Stimulated activated CD4-positive, alpha-beta T cell treated with anti-CD3 and anti-CD28 coated beads, Interleukin-2, amount 100 ng/mL, for 48 hours (primary cell): ENCODE measurements around the gene CORIN.

ENCODE experiments used
- DNase-seq, 2 donors: peaks; one replicate each; pipeline ENCODE4 v3.0.0-alpha.2; 2020

CORIN gene, protein sequence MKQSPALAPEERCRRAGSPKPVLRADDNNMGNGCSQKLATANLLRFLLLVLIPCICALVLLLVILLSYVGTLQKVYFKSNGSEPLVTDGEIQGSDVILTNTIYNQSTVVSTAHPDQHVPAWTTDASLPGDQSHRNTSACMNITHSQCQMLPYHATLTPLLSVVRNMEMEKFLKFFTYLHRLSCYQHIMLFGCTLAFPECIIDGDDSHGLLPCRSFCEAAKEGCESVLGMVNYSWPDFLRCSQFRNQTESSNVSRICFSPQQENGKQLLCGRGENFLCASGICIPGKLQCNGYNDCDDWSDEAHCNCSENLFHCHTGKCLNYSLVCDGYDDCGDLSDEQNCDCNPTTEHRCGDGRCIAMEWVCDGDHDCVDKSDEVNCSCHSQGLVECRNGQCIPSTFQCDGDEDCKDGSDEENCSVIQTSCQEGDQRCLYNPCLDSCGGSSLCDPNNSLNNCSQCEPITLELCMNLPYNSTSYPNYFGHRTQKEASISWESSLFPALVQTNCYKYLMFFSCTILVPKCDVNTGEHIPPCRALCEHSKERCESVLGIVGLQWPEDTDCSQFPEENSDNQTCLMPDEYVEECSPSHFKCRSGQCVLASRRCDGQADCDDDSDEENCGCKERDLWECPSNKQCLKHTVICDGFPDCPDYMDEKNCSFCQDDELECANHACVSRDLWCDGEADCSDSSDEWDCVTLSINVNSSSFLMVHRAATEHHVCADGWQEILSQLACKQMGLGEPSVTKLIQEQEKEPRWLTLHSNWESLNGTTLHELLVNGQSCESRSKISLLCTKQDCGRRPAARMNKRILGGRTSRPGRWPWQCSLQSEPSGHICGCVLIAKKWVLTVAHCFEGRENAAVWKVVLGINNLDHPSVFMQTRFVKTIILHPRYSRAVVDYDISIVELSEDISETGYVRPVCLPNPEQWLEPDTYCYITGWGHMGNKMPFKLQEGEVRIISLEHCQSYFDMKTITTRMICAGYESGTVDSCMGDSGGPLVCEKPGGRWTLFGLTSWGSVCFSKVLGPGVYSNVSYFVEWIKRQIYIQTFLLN

DNA sequence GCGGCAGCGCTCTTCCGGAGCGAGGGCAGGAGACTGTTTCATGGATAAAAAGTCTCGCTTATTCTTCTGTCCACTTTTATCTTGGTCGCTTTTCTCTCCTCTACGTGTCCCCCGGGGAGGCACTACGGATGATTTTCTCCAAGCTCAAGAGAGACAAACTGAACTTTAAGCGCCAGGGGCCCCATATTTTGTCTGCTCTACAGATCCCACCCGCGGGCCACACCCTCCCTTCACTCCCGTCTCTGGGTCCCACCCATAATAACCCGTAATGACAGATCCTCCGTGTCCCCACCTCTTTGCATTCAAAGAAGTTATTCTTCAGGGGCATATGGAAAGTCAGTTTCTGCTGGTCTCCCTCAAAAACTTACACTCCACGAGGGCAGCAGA lies at the start of gene CORIN:
CORIN (minus strand) TSS at position 160 of the 387 bp plus-strand sequence; CDS start at position 42, 118 bp downstream.
- no peak for DNase-seq

- DNase-seq = no peak
Measured at GRCh38 chr4:47882228-47882627, 44.4 kb upstream of the CORIN start.

DNA sequence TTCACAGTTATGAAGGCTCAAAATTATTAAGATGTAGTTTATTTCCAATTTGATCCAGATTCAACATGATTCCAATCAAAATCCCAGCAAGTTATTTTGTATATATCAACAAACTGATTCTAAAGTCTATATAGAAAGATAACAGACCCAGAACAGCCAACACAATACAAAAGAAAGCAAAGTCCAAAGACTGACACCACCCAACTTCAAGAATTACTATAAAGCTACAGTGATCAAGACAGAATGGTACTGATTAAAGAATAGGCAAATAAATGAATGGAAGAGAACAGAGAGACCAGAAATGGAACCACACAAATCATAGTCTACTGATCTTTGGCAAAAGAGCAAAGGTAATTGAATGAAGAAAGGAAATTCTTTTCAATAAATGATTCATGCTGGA lies 41.6 kb upstream of the CORIN start:
- no peak for DNase-seq

GRCh38 chr4:47876784-47877546 lies 39.1 kb upstream of the CORIN start:
- no peak for DNase-seq

DNA sequence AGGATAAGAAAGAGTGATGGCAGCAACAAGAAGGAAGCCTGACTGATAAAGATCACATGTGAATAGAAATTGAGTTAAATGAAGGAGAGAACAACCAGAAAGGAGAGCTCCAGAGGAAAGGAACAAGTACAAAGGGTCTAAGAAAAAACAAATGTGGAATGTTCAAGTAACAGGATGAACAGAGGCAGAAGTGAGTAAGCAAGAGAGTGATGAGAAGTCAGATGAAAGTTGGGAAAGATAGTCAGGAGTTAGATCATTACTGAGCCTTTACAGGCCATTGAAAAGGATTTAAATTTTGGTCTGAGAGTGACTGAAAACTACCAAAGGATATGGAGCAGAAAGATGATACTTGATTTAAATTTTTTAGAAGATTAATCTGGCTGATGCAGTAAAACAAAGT lies 38.4 kb upstream of the CORIN start:
- no peak for DNase-seq

DNA sequence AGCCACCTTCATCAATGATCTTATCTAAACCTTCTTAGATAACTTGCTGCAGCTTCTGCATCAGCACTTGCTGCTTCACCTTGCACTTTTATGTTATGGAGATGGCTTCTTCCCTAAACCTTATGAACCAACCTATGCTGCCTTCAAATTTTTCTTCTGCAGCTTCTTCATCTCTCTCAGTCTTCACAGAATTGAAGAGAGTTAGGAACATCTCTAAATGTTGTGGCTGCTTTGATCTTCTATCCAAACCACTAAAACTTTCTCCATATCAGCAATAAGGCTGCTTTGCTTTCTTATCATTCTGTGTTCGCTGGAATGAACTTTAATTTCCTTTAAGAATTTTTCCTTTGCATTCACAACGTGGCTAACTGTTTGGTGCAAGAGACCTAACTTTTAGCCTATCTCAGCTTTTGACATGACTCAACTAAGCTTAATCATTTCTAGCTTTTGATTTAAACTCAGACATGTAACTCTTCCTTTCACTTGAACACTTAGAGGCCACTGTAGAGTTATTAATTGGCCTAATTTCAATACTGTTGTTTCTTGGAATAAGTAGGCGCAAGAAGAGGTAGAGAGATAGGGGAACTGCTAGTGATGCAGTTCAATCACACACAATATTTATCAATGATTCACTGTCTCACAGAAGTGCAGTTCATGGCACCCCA lies 36.1 kb upstream of the CORIN start:
- no peak for DNase-seq

- DNase-seq = no peak
Measured at GRCh38 chr4:47863486-47863885, 25.6 kb upstream of the CORIN start.

DNA sequence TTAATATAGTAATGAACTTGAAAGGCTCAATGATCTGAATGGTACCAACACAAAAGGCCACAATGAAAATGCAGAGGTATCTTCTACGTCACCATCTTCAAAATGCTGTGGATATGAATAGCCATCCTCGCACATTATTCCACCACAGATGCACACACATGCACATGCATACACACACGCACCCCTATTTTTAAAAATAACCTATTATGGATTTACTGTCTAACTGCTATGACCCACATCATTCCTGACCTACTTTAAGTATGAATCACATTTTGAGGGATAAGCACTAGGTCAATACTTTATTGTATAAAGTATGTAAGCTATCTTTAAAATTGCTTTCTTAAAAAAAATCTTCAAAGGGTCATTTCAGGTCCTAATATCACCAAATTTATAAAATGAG lies 24.4 kb upstream of the CORIN start:
- no peak for DNase-seq

GRCh38 chr4:47860305-47860704 lies 22.4 kb upstream of the CORIN start:
- no peak for DNase-seq

DNA sequence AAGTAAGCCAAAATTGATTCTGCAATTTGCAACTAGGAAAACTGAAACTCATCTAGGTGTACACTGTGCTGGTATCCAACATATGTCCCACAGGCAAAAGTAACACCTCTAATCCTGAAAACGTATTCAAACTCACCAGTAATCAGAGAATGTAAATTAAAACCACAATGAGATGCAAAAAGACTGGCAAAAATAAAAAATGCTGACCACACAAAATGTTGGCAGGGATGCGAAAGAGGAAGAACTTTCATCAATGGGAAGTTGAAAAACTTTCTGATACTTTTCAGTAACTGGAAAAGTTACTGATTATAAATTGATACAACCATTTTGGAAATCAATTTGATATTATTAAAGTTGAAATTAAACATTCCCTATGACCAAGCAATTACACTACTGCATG lies 20.1 kb upstream of the CORIN start:
- DNase-seq = no peak

- DNase-seq = no peak
Measured at GRCh38 chr4:47856713-47857112, 18.8 kb upstream of the CORIN start.

- DNase-seq = no peak
Measured at GRCh38 chr4:47855350-47855749, 17.5 kb upstream of the CORIN start.

DNA sequence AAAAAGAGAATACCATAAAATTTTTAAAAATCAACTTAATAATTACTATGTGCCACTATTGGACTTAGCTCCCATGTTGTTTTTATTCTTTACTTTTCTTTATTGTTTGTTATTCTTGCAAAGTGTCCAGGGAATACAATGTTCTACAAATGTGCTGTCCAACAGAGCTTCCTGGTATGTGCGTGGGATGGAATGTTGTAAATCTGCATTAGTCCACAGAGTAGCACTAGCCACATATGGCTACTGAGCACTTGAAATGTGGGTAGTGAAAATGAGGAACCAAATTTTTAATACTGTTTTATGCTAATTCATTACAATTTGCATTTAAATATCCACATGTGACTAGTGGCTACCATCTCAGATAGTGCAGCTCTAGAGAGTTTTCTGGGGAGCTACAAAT lies 14.3 kb upstream of the CORIN start:
- no peak for DNase-seq

DNA sequence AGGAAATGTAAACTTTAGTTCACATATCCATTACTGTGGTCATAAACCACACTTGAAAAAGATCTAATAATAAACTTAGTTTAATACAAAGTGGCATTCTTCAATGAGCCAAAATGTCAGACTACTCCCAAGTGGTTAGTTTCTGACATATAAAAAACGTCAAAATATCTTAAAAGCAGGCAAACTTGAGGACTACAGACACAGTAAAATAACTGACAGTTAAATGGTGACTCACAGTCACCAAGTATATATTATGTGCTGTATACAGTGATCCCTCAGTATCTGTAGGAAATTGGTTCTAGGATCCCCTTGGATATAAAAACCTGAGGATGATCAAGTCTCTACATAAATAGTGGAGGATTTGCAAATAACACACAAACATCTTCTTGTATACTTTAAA lies 11.6 kb upstream of the CORIN start:
- DNase-seq = no peak

DNA sequence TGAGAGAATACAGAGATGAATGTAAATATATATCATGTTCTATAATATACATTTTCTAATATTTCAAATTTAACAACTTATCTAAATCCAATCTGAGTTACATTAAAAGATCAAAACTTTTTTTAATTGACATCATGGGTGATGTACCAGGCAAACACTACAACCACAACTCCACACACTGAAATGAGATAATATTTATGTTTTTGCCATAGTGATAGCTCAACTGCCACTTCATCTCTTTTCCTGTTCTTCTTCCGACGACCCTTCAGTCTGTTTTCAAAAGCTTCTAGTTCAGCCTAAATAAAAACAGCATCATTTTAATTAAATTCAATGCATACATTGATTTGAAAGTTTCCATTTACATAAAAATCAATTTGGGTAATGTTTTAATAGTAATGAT lies 10.2 kb upstream of the CORIN start:
- DNase-seq = no peak

GRCh38 chr4:47842985-47843384 lies 5.1 kb upstream of the CORIN start:
- no peak for DNase-seq

- no peak for DNase-seq
Measured at GRCh38 chr4:47840291-47840690, 2.4 kb upstream of the CORIN start.

- DNase-seq = peak; percentile 33
Measured at GRCh38 chr4:47839259-47839658, 1.4 kb upstream of the CORIN start.

DNA sequence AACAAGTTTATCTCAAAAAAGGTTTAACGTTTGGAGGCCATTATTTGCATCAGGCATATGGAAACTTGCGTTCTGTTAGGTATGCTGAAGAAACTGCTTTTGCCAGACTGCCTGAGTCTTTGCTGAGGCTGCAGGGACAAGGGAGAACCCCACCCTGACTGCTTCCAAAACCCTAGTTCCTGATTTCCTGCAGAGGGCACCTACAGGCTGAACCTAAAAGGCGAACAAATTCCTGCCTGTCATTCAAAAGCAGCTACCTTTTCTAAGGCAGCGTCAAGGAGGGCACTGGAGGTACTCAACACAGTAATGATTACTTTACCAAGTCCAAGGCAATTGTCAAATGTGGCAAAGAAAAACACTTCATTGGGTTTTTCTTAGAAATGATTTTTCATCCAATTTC lies 578 bp upstream of the CORIN start:
- DNase-seq = no peak

DNA sequence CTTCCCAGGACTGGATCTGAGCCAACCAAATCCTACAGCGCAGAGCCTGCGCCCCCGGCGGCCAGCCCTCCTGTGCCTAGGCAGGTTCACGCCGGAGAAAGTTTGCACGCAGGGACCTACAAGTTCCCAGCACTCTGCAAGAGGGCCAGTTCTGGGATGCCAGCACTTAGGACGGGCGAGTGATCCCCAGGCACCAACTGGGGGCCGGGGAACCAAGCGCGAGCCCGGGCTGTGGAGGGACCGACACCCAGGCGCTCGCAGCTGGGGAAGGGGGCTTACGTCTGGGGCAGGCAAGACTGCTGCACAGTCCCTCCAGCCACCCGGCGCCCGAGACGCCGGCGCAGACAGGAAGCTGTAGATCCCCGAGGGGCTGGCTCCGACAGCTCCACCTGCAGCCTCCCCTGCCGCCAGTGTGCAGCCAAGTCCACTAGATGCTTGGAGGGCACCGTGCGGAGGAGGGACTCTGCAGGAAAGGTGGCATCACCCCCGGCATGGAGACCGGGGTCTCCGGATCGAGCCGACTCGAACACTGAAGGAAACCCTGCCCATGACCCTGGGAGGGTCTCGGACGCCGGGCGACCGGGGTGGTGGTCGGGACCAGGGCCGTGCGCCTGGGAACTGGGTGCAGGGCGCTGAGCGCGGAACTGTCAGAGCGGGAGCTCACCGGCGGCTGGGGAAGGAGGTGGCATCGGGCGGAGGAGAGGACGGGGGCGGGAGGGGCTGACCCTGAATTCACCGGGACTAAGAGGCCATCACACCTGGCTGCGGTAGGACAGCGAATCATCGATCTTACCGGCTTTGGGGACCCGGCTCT lies 566 bp downstream of the CORIN start:
- DNase-seq = peak in 1 of 2 donors; percentile 32

- DNase-seq = peak; percentile 41 to 49
Measured at GRCh38 chr4:47836641-47837093, 1.2 kb downstream of the CORIN start.
